Body of pancreas (tissue), 4 donors: ENCODE results near the gene TSPAN18.

ENCODE experiments used
- CTCF ChIP-seq, 7 experiments: fragments of 450-650 bp in 4 of 7; fragments of 200-600 bp in 3 of 7; sonication (generic) in 3 of 7; IDR thresholded peaks; one replicate each; pipeline ENCODE4 v1.5.1; 2016 to 2019; ENCODE audit warnings: antibody characterized with exemption in 7 of 7
- POLR2A ChIP-seq, 3 donors: fragments of 450-650 bp; IDR thresholded peaks; one replicate each; pipeline ENCODE4 v1.6.1; 2016; ENCODE audit warnings: antibody characterized with exemption in 3 of 3, mild to moderate bottlenecking in 2 of 3

DNA sequence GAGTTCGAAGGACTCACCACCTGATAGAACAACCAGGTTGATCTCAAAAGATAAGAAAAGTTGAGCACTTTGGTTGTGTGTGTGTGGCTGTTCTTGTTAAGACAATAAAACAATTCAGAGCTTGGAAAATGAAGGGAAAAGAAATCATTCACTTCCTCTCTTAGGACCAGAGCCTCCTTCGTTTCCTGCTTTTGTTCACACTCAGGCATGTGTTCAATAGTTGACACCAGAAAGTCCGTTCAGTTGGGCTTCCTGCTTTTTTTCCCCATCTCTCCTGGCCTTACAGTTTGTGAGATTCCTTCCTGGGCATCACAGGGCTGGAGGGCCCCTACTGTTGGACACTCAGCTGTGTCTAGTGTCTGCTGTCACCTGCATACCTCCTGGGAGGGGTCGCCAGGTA, 48.0 kb downstream of the TSPAN18 start:
- TF ChIP-seq CTCF (IDR thresholded peaks at IDR 0.05) (no peak), POLR2A (IDR thresholded peaks at IDR 0.05) (no peak)
